HCT116 (cell line): ENCODE measurements around the gene FOXM1. TPM values are rescaled to one million over a fixed set of nuclear protein-coding genes. Genes with fewer than 3 reads are reported as not detected.

ENCODE experiments used
- ATAC-seq: fragments of 200-7000 bp; cut with Tn5 transposase; 2 replicates; pipeline ENCODE4 v1.9.1; 2020; ENCODE audit warnings: mild to moderate bottlenecking, moderate library complexity
- BruUV-seq: library from RNA; stranded (reverse); fragments of 400-500 nt; replicated peaks from 2 replicates; lab custom pipeline; 2021; lab: Mats Ljungman, UMichigan
- CTCF ChIA-PET: fragments of 300-600 bp; sonication (Branson Sonifier 250); formaldehyde crosslinking; loops from one replicate; lab custom pipeline; 2021; ENCODE audit warnings: antibody characterized with exemption; lab: Charles Lee
- POLR2A ChIA-PET: fragments of 300-600, 350-600 bp; sonication (Branson Sonifier 250); formaldehyde crosslinking; loops from one replicate; lab custom pipeline; 2021; ENCODE audit warnings: antibody characterized with exemption; lab: Charles Lee
- RAD21 ChIA-PET, 2 experiments: fragments of 300-600 bp; sonication (Branson Sonifier 250); formaldehyde crosslinking; loops; one replicate each; lab custom pipeline; 2023; ENCODE audit warnings: low total read pairs in 2 of 2; ENCODE audit not compliant: uncharacterized antibody in 2 of 2, unreplicated experiment in 2 of 2, low non-redundant PET in 1 of 2; lab: Charles Lee
- DNase-seq: peaks from one replicate; pipeline ENCODE4 v3.0.0-alpha.2; 2010; ENCODE audit warnings: low read depth, low spot score
- H2AFZ ChIP-seq: fragments of 200-600 bp; shearing (Covaris generic), sonication (generic); 2 replicates; pipeline ENCODE4 v1.6.1; 2017; ENCODE audit warnings: low read depth, mixed run types, mixed read lengths, antibody characterized with exemption, low read length; ENCODE audit not compliant: poor library complexity, severe bottlenecking
- H3K27ac ChIP-seq: 2 replicates; pipeline ENCODE4 v1.5.1; 2012; ENCODE audit warnings: low read depth, low read length
- H3K27me3 ChIP-seq: fragments of 200-600 bp; sonication (generic); 2 replicates; pipeline ENCODE4 v1.6.1; 2016; ENCODE audit warnings: mixed run types, low read length, mixed read lengths; ENCODE audit not compliant: insufficient read depth
- H3K36me3 ChIP-seq, 2 experiments: fragments of 200-500 bp in 1 of 2; fragments of 200-600 bp in 1 of 2; sonication (Bioruptor generic) in 1 of 2; sonication (generic) in 1 of 2; 2 replicates each; pipeline versions ENCODE4 v1.5.1 to v1.6.1; 2014 to 2016; ENCODE audit warnings: low read length in 2 of 2, inconsistent platforms in 1 of 2, mixed read lengths in 1 of 2, mixed run types in 1 of 2; ENCODE audit not compliant: insufficient read depth in 2 of 2, control insufficient read depth in 1 of 2
- H3K4me1 ChIP-seq, 2 experiments: fragments of 200-600 bp in 1 of 2; sonication (generic) in 1 of 2; 2 replicates each; pipeline versions ENCODE4 v1.5.1 to v1.6.1; 2012 to 2017; ENCODE audit warnings: low read length in 2 of 2, inconsistent platforms in 1 of 2, mild to moderate bottlenecking in 1 of 2, mixed read lengths in 1 of 2, mixed run types in 1 of 2, moderate library complexity in 1 of 2; ENCODE audit not compliant: insufficient read depth in 2 of 2, control insufficient read depth in 1 of 2
- H3K4me2 ChIP-seq: fragments of 200-600 bp; sonication (generic); 2 replicates; pipeline ENCODE4 v1.6.1; 2017; ENCODE audit warnings: mixed run types, low read length, mixed read lengths
- H3K4me3 ChIP-seq, 2 experiments: fragments of 200-600 bp in 1 of 2; sonication (generic) in 1 of 2; replicated peaks in 1 of 2; 2 replicates each; pipeline ENCODE4 v1.5.1; 2011 to 2016; ENCODE audit warnings: low read length in 2 of 2, control low read depth in 1 of 2, low read depth in 1 of 2, mild to moderate bottlenecking in 1 of 2, mixed read lengths in 1 of 2, mixed run types in 1 of 2
- H3K79me2 ChIP-seq: fragments of 200-600 bp; sonication (generic); 2 replicates; pipeline ENCODE4 v1.6.1; 2017; ENCODE audit warnings: mild to moderate bottlenecking, mixed run types, low read length, moderate library complexity, mixed read lengths; ENCODE audit not compliant: insufficient read depth
- H3K9ac ChIP-seq: fragments of 200-600 bp; sonication (generic); 2 replicates; pipeline ENCODE4 v1.6.1; 2016; ENCODE audit warnings: low read length, mixed read lengths
- H3K9me2 ChIP-seq: fragments of 200-600 bp; sonication (generic), shearing (Covaris generic); 2 replicates; pipeline ENCODE4 v1.6.1; 2017; ENCODE audit warnings: mixed run types, mild to moderate bottlenecking, moderate library complexity; ENCODE audit not compliant: insufficient read depth
- H3K9me3 ChIP-seq, 2 experiments: fragments of 200-500 bp in 1 of 2; fragments of 200-600 bp in 1 of 2; sonication (Bioruptor generic) in 1 of 2; sonication (generic) in 1 of 2; 2 replicates each; pipeline ENCODE4 v1.6.1; 2014 to 2017; ENCODE audit warnings: low read length in 2 of 2, mixed read lengths in 2 of 2, inconsistent platforms in 1 of 2, low read depth in 1 of 2, mild to moderate bottlenecking in 1 of 2, mixed run types in 1 of 2, moderate library complexity in 1 of 2; ENCODE audit not compliant: control insufficient read depth in 1 of 2, insufficient read depth in 1 of 2
- H4K20me1 ChIP-seq: fragments of 200-600 bp; sonication (generic), shearing (Covaris generic); 2 replicates; pipeline ENCODE4 v1.6.1; 2017; ENCODE audit warnings: mixed run types, mild to moderate bottlenecking, moderate library complexity; ENCODE audit not compliant: insufficient read depth
- CBX3 ChIP-seq: IDR thresholded peaks from 2 replicates; pipeline ENCODE4 v1.6.1; 2012; ENCODE audit warnings: low read depth
- EGR1 ChIP-seq: IDR thresholded peaks from 2 replicates; pipeline ENCODE4 v1.6.1; 2012; ENCODE audit warnings: low read depth
- ELF1 ChIP-seq: IDR thresholded peaks from 2 replicates; pipeline ENCODE4 v1.6.1; 2012; ENCODE audit warnings: low read depth, borderline replicate concordance
- EZH2 ChIP-seq: fragments of 200-600 bp; sonication (generic); IDR thresholded peaks from 2 replicates; pipeline ENCODE4 v1.6.1; 2017; ENCODE audit warnings: antibody characterized with exemption, mixed run types
- EZH2phosphoT487 ChIP-seq: fragments of 200-600 bp; IDR thresholded peaks from 2 replicates; pipeline ENCODE4 v1.6.1; 2018; ENCODE audit warnings: antibody characterized with exemption, borderline replicate concordance
- FOSL1 ChIP-seq: IDR thresholded peaks from 2 replicates; pipeline ENCODE4 v1.6.1; 2012; ENCODE audit warnings: low read depth
- JUND ChIP-seq: IDR thresholded peaks from 2 replicates; pipeline ENCODE4 v1.6.1; 2012
- REST ChIP-seq: IDR thresholded peaks from 2 replicates; pipeline ENCODE4 v1.6.1; 2012; ENCODE audit warnings: low read depth
- SIN3A ChIP-seq: IDR thresholded peaks from 2 replicates; pipeline ENCODE4 v1.6.1; 2012; ENCODE audit warnings: low read depth
- YY1 ChIP-seq: IDR thresholded peaks from 2 replicates; pipeline ENCODE4 v1.6.1; 2011; ENCODE audit warnings: low read length, low read depth, moderate library complexity, mild to moderate bottlenecking; ENCODE audit not compliant: insufficient replicate concordance; ENCODE audit errors: extremely low read depth
- ZNF274 ChIP-seq: fragments of 200-500 bp; sonication (Bioruptor generic); IDR thresholded peaks from 2 replicates; pipeline ENCODE4 v1.6.1; 2014; ENCODE audit warnings: mild to moderate bottlenecking, low read depth, low read length, inconsistent platforms
- intact Hi-C: fragments of 100-400 bp; cut with micrococcal nuclease; formaldehyde crosslinking; loops from 2 replicates; pipeline ENCODE4 v1.10.0; 2022
- total RNA-seq: library from RNA; stranded (reverse); gene quantifications from one replicate; pipeline ENCODE4 v1.2.1, GENCODE V29; 2021; ENCODE audit not compliant: unreplicated experiment

Gene FOXM1
- total RNA-seq, 1 experiment from 2014 or later: 85.1 TPM

DNA sequence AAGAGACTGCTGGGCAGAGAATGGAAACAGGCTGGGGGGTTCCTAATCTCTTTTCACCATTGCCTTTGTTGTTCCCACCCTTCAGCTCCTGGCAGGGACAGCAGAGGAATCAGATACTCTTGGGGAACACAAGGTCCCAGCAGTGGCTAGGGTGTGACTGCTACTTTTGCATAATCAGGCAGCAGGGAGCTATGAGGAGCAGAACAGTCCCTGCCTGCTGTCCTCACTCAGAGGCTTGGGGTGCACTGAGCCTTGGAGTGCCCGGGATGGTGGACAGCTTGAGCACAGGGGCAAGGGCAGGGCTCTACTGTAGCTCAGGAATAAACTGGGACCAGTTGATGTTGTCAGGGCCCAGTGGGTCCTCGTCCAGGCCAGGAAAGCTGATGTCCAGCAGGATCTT, 18.6 kb downstream of the FOXM1 start (continued):
- no peak for TF ChIP-seq ZNF274
- no peak for TF ChIP-seq JUND
- no peak for TF ChIP-seq EGR1
- TF ChIP-seq ELF1: no peak
- no peak for TF ChIP-seq SIN3A

DNA sequence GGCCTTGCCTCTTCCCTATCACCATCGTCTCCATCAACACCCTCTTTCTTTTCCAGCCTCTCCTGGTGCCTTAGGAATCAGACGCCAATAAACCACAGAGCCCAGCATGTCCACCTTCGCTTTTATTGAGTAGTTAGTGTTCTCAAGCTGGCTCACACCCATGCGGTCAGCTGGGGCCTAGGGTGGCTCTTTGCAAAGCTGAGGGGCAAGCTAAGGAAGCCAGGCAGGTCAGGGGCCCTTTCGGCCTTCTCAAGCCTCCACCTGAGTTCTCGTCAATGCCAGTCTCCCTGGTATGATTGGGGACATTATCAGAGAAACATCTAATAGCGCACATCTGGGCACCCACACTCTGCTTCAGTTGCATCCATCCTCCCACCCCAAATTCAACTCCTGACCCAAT, 19.4 kb downstream of the FOXM1 start:
- Histone ChIP-seq H3K9me2 (no peaks in the 10 kb centered on the region), H3K9me3 (no peaks in the 10 kb centered on the region), H2AFZ (no peak overlapping the region), H3K4me2 (no peak overlapping the region), H3K9ac (no peak overlapping the region), H3K27me3 (no peaks in the 10 kb centered on the region), H4K20me1 (no peaks in the 10 kb centered on the region), H3K36me3 (peaks cover 29 to 32% of the 10 kb centered on the region in 2 experiments; a peak in 3 of 4 replicates), H3K4me3 (no peak overlapping the region), H3K79me2 (no peaks in the 10 kb centered on the region), H3K4me1 (peaks cover 0 to 3% of the 10 kb centered on the region in 2 experiments; a peak in 2 of 4 replicates), H3K27ac (no peak overlapping the region)
- intact Hi-C loops: no loop called here
- ChIA-PET POLR2A (no interaction called here), CTCF (interaction anchor here (0.9 kb wide), 1 partner anchor 184 kb away, joined by 3 read pairs; no protein-coding TSS in a partner anchor), RAD21 (no interaction called here)
- no peak for ATAC-seq
- TF ChIP-seq YY1: no peak
- TF ChIP-seq ELF1: no peak
- no peak for TF ChIP-seq CBX3
- TF ChIP-seq EZH2: no peak
- TF ChIP-seq EZH2phosphoT487: no peak
- TF ChIP-seq REST: no peak
- TF ChIP-seq FOSL1: no peak
- TF ChIP-seq SIN3A: no peak
- no peak for DNase-seq
- no TSS peak for BruUV-seq
